HG03432 (cell line): ENCODE data around the gene TMEM86B.
"Not testable (repeated sequence)": the region's sequence is repeated elsewhere in the genome, so short reads cannot be mapped to it uniquely, and the experiment has no call there.

Experiments used
- ATAC-seq: cut with Tn5 transposase; IDR thresholded peaks from one replicate; pipeline ENCODE4 v1.9.1; 2021; ENCODE audit warnings: mild to moderate bottlenecking, moderate library complexity; ENCODE audit not compliant: unreplicated experiment

Gene TMEM86B

GRCh38 chr19:55242517-55242916 lies 14.0 kb upstream of the TMEM86B start:
- ATAC-seq: no peak

- no peak for ATAC-seq
These were observed 13.4 kb upstream of the TMEM86B start for GRCh38 chr19:55241935-55242464.

- ATAC-seq: no peak
These were observed 12.8 kb upstream of the TMEM86B start for GRCh38 chr19:55241143-55241934.

GRCh38 chr19:55240713-55241020 lies 12.1 kb upstream of the TMEM86B start:
- no peak for ATAC-seq

GRCh38 chr19:55239004-55239403 lies 10.4 kb upstream of the TMEM86B start:
- ATAC-seq: no peak

GRCh38 chr19:55238030-55238429 lies 9.5 kb upstream of the TMEM86B start:
- ATAC-seq: no peak

GRCh38 chr19:55232986-55233385 lies 4.4 kb upstream of the TMEM86B start:
- ATAC-seq: no peak

- no peak for ATAC-seq
These were observed 3.7 kb upstream of the TMEM86B start for GRCh38 chr19:55232286-55232602.

GRCh38 chr19:55231391-55232285 lies 3.1 kb upstream of the TMEM86B start:
- ATAC-seq: no peak

GRCh38 chr19:55230780-55231179 lies 2.2 kb upstream of the TMEM86B start:
- ATAC-seq: no peak

GRCh38 chr19:55230329-55230728 lies 1.8 kb upstream of the TMEM86B start:
- no peak for ATAC-seq

- no peak for ATAC-seq
These were observed 1.2 kb upstream of the TMEM86B start for GRCh38 chr19:55229789-55230182.

GRCh38 chr19:55229145-55229788 lies 704 bp upstream of the TMEM86B start:
- ATAC-seq: no peak

- ATAC-seq: no peak
These were observed 560 bp downstream of the TMEM86B start for GRCh38 chr19:55228015-55228391.

GRCh38 chr19:55227241-55228014 lies 1.1 kb downstream of the TMEM86B start:
- no peak for ATAC-seq

GRCh38 chr19:55226788-55227187 lies 1.8 kb downstream of the TMEM86B start:
- ATAC-seq: no peak

- no peak for ATAC-seq
These were observed 2.3 kb downstream of the TMEM86B start for GRCh38 chr19:55226273-55226672.

GRCh38 chr19:55225415-55225958 lies 3.1 kb downstream of the TMEM86B start:
- no peak for ATAC-seq

GRCh38 chr19:55224679-55225414 lies 3.7 kb downstream of the TMEM86B start:
- ATAC-seq: not testable (repeated sequence)
